ENCODE results near the gene FOXP1.

The FOXP1 gene

DNA sequence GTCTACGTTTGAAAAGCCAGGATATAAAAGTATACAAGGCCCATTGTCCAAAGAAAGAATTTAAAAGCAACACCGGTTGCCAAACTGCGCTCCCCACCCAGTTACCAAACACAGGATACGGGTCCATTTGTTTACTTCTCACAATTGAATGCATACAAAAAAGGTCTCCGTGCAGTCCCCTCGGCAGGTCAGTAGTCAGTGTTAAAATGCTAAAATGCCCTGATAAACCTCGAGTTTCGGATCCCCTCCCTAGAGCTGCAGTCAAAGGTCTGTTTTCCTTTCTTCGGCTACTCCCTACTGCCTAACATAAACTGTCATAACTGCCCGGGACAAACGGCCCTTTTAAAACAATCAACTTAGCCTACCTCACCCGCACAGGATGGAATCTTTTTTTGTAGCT is 534.6 kb downstream of the FOXP1 start:
- Histone ChIP-seq H3K9ac (ENCODE audit: low read length) (no peak overlapping the region), H3K4me3 (ENCODE audit: insufficient read depth, low read length, poor library complexity, severe bottlenecking) (no peak overlapping the region)

DNA sequence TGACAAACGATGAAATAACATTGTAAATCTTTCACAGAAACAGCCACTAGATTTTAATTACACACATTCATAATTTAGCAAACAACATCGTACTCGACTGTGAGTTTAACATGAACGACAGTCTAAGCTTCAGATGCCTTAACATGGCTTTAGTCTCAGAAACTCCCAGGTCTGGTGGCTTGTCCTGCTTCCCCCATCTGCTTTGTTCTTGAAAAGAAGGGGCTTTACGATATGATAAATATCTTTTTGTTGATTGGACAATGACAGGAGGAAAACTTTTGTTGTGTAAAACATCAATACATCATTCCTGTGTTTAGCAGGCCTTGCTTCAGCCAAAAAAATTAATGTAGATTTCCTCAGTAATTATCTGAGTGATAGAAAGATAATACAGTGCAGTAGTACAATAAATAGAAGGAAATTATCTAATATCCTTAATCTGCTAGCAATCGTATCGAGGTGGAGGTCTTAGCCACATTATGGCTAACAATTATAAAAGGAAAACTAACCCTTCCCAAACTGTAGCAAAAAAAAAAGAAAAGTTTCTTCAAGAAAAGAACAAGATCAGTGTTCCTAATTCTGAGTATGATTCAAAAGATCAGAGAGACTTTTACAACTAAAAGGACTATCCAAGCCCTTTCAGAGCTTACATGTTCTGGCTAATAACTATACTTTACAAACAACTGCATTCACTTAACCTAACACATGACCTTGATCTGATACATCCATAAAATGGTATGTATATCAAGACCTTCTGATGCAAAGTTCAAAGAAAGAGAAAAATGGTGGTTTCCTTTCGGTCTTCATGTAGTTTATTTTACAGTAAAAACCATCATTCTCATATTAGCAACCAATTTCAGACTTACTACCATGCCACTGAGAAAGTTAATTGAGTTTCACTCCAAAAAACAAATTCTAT is 535.7 kb downstream of the FOXP1 start:
- TF ChIP-seq EZH2phosphoT487 (conservative IDR thresholded peaks at IDR 0.05; ENCODE audit: low read length), result no peak
- TF ChIP-seq, protein P1, sequence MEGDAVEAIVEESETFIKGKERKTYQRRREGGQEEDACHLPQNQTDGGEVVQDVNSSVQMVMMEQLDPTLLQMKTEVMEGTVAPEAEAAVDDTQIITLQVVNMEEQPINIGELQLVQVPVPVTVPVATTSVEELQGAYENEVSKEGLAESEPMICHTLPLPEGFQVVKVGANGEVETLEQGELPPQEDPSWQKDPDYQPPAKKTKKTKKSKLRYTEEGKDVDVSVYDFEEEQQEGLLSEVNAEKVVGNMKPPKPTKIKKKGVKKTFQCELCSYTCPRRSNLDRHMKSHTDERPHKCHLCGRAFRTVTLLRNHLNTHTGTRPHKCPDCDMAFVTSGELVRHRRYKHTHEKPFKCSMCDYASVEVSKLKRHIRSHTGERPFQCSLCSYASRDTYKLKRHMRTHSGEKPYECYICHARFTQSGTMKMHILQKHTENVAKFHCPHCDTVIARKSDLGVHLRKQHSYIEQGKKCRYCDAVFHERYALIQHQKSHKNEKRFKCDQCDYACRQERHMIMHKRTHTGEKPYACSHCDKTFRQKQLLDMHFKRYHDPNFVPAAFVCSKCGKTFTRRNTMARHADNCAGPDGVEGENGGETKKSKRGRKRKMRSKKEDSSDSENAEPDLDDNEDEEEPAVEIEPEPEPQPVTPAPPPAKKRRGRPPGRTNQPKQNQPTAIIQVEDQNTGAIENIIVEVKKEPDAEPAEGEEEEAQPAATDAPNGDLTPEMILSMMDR (IDR thresholded peaks at IDR 0.05; ENCODE audit: insufficient read depth, low read length, poor library complexity, severe bottlenecking), result no peak
- H3K4me3 ChIP-seq (ENCODE audit: insufficient read depth, low read length, poor library complexity, severe bottlenecking), result no peak overlapping the region
- no peaks in the 10 kb centered on the region for H3K9me2 ChIP-seq (replicated peaks; ENCODE audit: insufficient read depth, low read length)
- H3K36me3 ChIP-seq (ENCODE audit: low read length), result no peaks in the 10 kb centered on the region
- H3K4me2 ChIP-seq (ENCODE audit: low read depth, low read length, poor library complexity, severe bottlenecking), result no peak overlapping the region
- H3K9me3 ChIP-seq (ENCODE audit: insufficient read depth, low read length), result no peaks in the 10 kb centered on the region
- no peaks in the 10 kb centered on the region for H4K20me1 ChIP-seq (ENCODE audit: low read depth, low read length)
- H3K27ac ChIP-seq (ENCODE audit: low read depth, low read length), result no peak overlapping the region
- H2AFZ ChIP-seq (ENCODE audit: low read depth, low read length, severe bottlenecking), result no peak overlapping the region
- no peaks in the 10 kb centered on the region for H3K79me2 ChIP-seq (ENCODE audit: insufficient read depth, low read length)
- H3K9ac ChIP-seq (ENCODE audit: low read length), result no peak overlapping the region
- no peaks in the 10 kb centered on the region for H3K27me3 ChIP-seq (ENCODE audit: low read length)
- H3F3A ChIP-seq (ENCODE audit: insufficient read depth), result no peaks in the 10 kb centered on the region

More for the DNA sequence above, 534.6 kb downstream of the FOXP1 start:
- H3K9me2 ChIP-seq (replicated peaks; ENCODE audit: insufficient read depth, low read length), result no peaks in the 10 kb centered on the region
- no peaks in the 10 kb centered on the region for H4K20me1 ChIP-seq (ENCODE audit: low read depth, low read length)
- H3K4me2 ChIP-seq (ENCODE audit: low read depth, low read length, poor library complexity, severe bottlenecking), result no peak overlapping the region
- no peaks in the 10 kb centered on the region for H3F3A ChIP-seq (ENCODE audit: insufficient read depth)
- TF ChIP-seq EZH2phosphoT487 (conservative IDR thresholded peaks at IDR 0.05; ENCODE audit: low read length), result no peak
- TF ChIP-seq, protein P1 (IDR thresholded peaks at IDR 0.05; ENCODE audit: insufficient read depth, low read length, poor library complexity, severe bottlenecking), result no peak
- no peak overlapping the region for H2AFZ ChIP-seq (ENCODE audit: low read depth, low read length, severe bottlenecking)
- H3K27ac ChIP-seq (ENCODE audit: low read depth, low read length), result no peak overlapping the region
- no peaks in the 10 kb centered on the region for H3K36me3 ChIP-seq (ENCODE audit: low read length)
- no peaks in the 10 kb centered on the region for H3K9me3 ChIP-seq (ENCODE audit: insufficient read depth, low read length)
- H3K79me2 ChIP-seq (ENCODE audit: insufficient read depth, low read length), result no peaks in the 10 kb centered on the region
- H3K27me3 ChIP-seq (ENCODE audit: low read length), result no peaks in the 10 kb centered on the region

DNA sequence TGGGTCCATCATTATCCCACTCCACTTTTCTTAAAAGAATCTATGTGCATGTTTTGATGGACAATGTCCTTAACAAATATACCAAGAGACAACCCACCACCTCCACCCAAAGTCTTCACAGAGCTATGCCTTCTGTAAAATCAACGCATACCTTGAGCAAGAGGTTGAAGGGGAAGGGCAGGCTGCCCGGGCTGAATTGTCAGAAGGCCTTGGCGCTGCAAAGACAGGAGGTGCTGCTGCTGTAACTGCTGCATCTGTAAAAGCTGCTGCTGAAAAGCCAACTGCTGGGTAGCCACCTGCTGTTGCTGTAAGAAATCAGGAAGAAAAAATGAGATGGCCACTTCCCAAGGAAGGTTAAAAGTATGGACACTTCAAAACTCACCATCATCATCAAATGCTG is 536.7 kb downstream of the FOXP1 start:
- H3K27ac ChIP-seq (ENCODE audit: low read depth, low read length), result no peak overlapping the region
- no peaks in the 10 kb centered on the region for H3K9me2 ChIP-seq (replicated peaks; ENCODE audit: insufficient read depth, low read length)
- no peak overlapping the region for H2AFZ ChIP-seq (ENCODE audit: low read depth, low read length, severe bottlenecking)
- no peak overlapping the region for H3K4me2 ChIP-seq (ENCODE audit: low read depth, low read length, poor library complexity, severe bottlenecking)
- H3K36me3 ChIP-seq (ENCODE audit: low read length), result no peaks in the 10 kb centered on the region
- H3K79me2 ChIP-seq (ENCODE audit: insufficient read depth, low read length), result no peaks in the 10 kb centered on the region
- no peaks in the 10 kb centered on the region for H3K27me3 ChIP-seq (ENCODE audit: low read length)
- TF ChIP-seq EZH2phosphoT487 (conservative IDR thresholded peaks at IDR 0.05; ENCODE audit: low read length), result no peak
- TF ChIP-seq, protein P1 (IDR thresholded peaks at IDR 0.05; ENCODE audit: insufficient read depth, low read length, poor library complexity, severe bottlenecking), result no peak
- no peak overlapping the region for H3K9ac ChIP-seq (ENCODE audit: low read length)
- H3F3A ChIP-seq (ENCODE audit: insufficient read depth), result no peaks in the 10 kb centered on the region
- H3K4me3 ChIP-seq (ENCODE audit: insufficient read depth, low read length, poor library complexity, severe bottlenecking), result no peak overlapping the region
- no peaks in the 10 kb centered on the region for H4K20me1 ChIP-seq (ENCODE audit: low read depth, low read length)
- no peaks in the 10 kb centered on the region for H3K9me3 ChIP-seq (ENCODE audit: insufficient read depth, low read length)

All from SU-DHL-6 (cell line).